Mesothelial cell of epicardium (in vitro differentiated cells): ENCODE data around the gene KMT2C. TPM values are rescaled to one million over a fixed set of nuclear protein-coding genes. Genes with fewer than 3 reads are reported as not detected.

ENCODE experiments used
- DNase-seq, 2 experiments: peaks; one replicate each; pipeline ENCODE4 v3.0.0; 2021; ENCODE audit warnings: low spot score in 2 of 2; ENCODE audit not compliant: unreplicated experiment in 2 of 2
- H3K27ac Mint-ChIP-seq: 2 replicates; pipeline ENCODE4 v1.8.0; 2021; ENCODE audit warnings: mixed read lengths
- H3K27me3 Mint-ChIP-seq: 2 replicates; pipeline ENCODE4 v1.8.0; 2021; ENCODE audit warnings: low read depth, mixed read lengths
- H3K36me3 Mint-ChIP-seq: 2 replicates; pipeline ENCODE4 v1.8.0; 2021; ENCODE audit warnings: mixed read lengths
- H3K4me1 Mint-ChIP-seq: 2 replicates; pipeline ENCODE4 v1.8.0; 2021; ENCODE audit warnings: mixed read lengths
- H3K4me3 Mint-ChIP-seq: 2 replicates; pipeline ENCODE4 v1.8.0; 2021; ENCODE audit warnings: mild to moderate bottlenecking, moderate library complexity, mixed read lengths
- H3K9me3 Mint-ChIP-seq: 2 replicates; pipeline ENCODE4 v1.8.0; 2021; ENCODE audit warnings: mixed read lengths
- total RNA-seq: library from RNA; stranded (reverse); gene quantifications from 3 replicates; pipeline ENCODE4 v1.2.1, GENCODE V29; 2021
- TF ChIP-seq, protein P1 (sequence below): fragments of 200-600 bp; sonication (generic); IDR thresholded peaks from one replicate; pipeline ENCODE4 v1.5.0; 2021; ENCODE audit warnings: antibody characterized with exemption; ENCODE audit not compliant: unreplicated experiment

KMT2C gene
- total RNA-seq, 1 donor from 2014 or later = 108 TPM

DNA sequence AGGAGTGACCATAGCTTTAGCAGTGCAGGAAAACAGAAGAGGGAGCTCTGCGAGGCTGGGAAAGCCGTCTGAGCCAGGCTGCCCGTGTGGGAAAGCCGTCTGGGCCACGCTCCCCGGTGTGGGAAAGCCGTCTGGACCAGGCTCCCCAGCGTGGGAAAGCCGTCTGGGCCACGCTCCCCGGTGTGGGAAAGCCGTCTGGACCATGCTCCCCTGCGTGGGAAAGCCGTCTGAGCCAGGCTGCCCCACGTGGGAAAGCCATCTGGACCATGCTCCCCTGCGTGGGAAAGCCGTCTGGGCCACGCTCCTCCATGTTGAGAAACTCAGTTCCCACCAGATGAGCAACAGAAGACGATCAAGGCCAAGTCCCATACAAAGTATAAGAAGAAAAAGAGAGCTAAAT is 308.6 kb downstream of the KMT2C start:
- Mint-ChIP-seq H3K4me1 (no peaks in the 10 kb centered on the region), H3K4me3 (no peak overlapping the region), H3K27ac (no peak overlapping the region), H3K9me3 (peaks cover 42% of the 10 kb centered on the region), H3K27me3 (no peaks in the 10 kb centered on the region), H3K36me3 (peaks cover 77% of the 10 kb centered on the region)
- no peak for DNase-seq
- TF ChIP-seq, protein P1, sequence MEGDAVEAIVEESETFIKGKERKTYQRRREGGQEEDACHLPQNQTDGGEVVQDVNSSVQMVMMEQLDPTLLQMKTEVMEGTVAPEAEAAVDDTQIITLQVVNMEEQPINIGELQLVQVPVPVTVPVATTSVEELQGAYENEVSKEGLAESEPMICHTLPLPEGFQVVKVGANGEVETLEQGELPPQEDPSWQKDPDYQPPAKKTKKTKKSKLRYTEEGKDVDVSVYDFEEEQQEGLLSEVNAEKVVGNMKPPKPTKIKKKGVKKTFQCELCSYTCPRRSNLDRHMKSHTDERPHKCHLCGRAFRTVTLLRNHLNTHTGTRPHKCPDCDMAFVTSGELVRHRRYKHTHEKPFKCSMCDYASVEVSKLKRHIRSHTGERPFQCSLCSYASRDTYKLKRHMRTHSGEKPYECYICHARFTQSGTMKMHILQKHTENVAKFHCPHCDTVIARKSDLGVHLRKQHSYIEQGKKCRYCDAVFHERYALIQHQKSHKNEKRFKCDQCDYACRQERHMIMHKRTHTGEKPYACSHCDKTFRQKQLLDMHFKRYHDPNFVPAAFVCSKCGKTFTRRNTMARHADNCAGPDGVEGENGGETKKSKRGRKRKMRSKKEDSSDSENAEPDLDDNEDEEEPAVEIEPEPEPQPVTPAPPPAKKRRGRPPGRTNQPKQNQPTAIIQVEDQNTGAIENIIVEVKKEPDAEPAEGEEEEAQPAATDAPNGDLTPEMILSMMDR = no peak

DNA sequence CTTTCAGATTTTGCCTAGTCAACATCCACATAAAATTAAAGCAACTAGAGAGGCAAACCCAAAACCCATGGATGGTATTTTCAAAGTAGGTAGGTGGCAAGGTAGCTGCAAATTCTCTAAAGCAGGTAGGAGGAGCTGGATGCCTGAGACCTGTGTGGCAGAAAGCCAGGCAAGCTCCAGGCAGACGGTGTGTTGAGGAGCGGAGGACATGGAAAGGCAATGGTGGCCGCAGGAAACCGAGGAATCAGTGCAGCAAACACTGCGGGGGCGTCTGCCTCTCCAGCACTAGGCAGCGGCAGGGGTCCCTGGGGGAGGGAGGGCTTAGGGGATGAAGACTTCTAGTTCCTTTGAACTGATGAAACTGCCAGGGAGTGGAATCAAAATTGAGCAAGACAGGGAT is 309.1 kb downstream of the KMT2C start:
- no peaks in the 10 kb centered on the region for H3K4me1 Mint-ChIP-seq
- H3K27ac Mint-ChIP-seq = no peak overlapping the region
- H3K27me3 Mint-ChIP-seq = no peaks in the 10 kb centered on the region
- TF ChIP-seq, protein P1 = no peak
- H3K36me3 Mint-ChIP-seq = peaks cover 78% of the 10 kb centered on the region
- no peak overlapping the region for H3K4me3 Mint-ChIP-seq
- H3K9me3 Mint-ChIP-seq = peaks cover 42% of the 10 kb centered on the region
- no peak for DNase-seq

DNA sequence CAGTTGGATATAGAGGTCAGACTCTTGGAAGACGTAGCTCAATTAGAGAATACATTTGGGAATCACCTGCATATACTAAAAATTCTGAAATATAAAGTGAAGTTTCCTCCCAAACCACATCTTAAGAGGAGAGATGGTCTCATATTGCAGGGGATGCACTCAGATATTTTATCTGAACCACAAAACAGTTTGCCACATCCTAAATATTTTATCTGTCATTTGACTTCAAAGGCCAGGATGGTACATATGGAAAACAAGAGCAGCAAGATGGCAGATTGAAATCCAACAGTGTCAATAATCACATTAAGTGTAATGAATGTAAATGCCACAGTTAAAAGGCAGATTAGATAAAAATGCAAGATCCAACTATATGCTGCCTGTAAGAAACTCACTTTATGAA is 313.3 kb downstream of the KMT2C start:
- TF ChIP-seq, protein P1 = no peak
- Mint-ChIP-seq H3K27me3 (no peaks in the 10 kb centered on the region), H3K36me3 (peaks cover 78% of the 10 kb centered on the region), H3K27ac (no peak overlapping the region), H3K4me3 (no peak overlapping the region), H3K9me3 (peaks cover 38% of the 10 kb centered on the region), H3K4me1 (no peaks in the 10 kb centered on the region)
- no peak for DNase-seq

DNA sequence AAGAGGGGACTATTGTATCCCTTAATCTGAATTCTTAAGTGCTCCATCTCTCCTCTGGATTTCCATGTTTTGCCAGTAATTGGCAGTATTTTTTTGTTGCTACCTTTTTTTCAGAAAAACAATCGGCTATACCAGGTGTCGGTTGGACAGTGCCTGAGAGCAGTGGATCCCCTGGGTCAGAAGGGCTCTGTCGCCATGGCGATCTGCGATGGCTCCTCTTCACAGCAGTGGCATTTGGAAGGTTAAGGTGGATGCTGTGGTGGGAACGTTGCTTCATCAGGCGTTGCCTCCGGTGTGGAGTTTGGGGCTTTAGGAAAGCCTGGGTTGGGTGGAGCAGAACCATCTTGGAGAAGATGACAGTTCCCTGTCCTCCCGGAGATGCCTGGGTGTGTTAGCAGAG is 314.4 kb downstream of the KMT2C start:
- TF ChIP-seq, protein P1 = no peak
- Mint-ChIP-seq H3K4me3 (no peak overlapping the region), H3K27ac (no peak overlapping the region), H3K36me3 (peaks cover 70% of the 10 kb centered on the region), H3K9me3 (peaks cover 29% of the 10 kb centered on the region), H3K4me1 (no peaks in the 10 kb centered on the region), H3K27me3 (no peaks in the 10 kb centered on the region)
- DNase-seq = no peak

DNA sequence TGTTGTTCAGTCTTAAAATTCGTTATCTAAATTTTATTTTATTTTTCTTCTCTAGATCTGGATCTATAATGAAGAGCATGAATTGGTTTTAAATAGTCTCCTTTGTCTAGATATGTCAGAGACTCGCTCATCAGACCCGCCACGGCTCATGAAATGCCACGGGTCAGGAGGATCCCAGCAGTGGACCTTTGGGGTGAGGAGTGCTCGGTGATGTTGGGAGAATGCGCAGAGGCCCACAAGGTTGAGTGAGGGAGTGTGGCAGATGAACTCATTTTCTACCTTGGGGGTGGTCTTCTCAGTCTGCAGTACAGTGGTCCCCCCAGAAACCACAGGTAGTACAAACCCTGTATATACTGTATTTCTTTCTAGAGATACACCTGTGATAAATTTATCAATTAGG is 315.0 kb downstream of the KMT2C start:
- H3K27me3 Mint-ChIP-seq = no peaks in the 10 kb centered on the region
- no peak overlapping the region for H3K27ac Mint-ChIP-seq
- no peak overlapping the region for H3K4me3 Mint-ChIP-seq
- no peaks in the 10 kb centered on the region for H3K4me1 Mint-ChIP-seq
- TF ChIP-seq, protein P1 = no peak
- H3K36me3 Mint-ChIP-seq = peaks cover 68% of the 10 kb centered on the region
- DNase-seq = no peak
- H3K9me3 Mint-ChIP-seq = peaks cover 29% of the 10 kb centered on the region

DNA sequence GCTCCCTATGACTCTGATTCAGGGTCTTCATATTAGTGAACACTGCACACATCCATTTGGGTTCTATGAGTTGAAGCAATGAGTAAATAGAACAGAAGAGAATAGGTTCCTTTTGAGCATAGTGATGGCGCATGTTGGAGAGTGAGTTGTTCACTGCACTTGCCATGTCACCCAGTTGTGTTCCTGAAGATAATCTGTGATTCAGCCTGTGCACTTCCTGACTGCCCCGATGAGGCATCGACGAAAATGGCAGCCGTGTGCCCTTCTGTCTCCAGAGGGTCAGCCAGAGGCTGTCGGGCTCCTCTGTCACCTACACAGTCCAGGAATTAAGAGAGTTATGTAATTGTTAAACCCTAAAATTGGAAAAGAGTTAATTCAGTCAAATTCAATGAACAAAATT is 315.6 kb downstream of the KMT2C start:
- TF ChIP-seq, protein P1 = no peak
- Mint-ChIP-seq H3K36me3 (peaks cover 63% of the 10 kb centered on the region), H3K4me1 (no peaks in the 10 kb centered on the region), H3K9me3 (peaks cover 24% of the 10 kb centered on the region), H3K27ac (no peak overlapping the region), H3K27me3 (no peaks in the 10 kb centered on the region), H3K4me3 (no peak overlapping the region)
- no peak for DNase-seq
